Measurements from ENCODE around the gene IQCE.

Gene IQCE

GRCh38 chr7:2522780-2523433 is 35.9 kb upstream of the IQCE start:
- Histone ChIP-seq H3K27me3 (ENCODE audit: insufficient read depth, low read depth, severe bottlenecking) (no peaks in the 10 kb centered on the region), H3K27ac (no peak overlapping the region), H3K4me3 (ENCODE audit: low read depth, low read length) (no peak overlapping the region), H3K36me3 (peaks cover 43% of the 10 kb centered on the region), H3K9me3 (ENCODE audit: severe bottlenecking) (no peaks in the 10 kb centered on the region)
- no peak for TF ChIP-seq CTCF (IDR thresholded peaks at IDR 0.05; ENCODE audit: low read depth, low read length)
- DNase-seq, result no peak

- H3K9me3 ChIP-seq (ENCODE audit: severe bottlenecking), result no peaks in the 10 kb centered on the region
- H3K4me3 ChIP-seq (ENCODE audit: low read depth, low read length), result no peak overlapping the region
- H3K36me3 ChIP-seq, result peaks cover 47% of the 10 kb centered on the region
- H3K27ac ChIP-seq, result peak overlapping the region; percentile 44
- H3K27me3 ChIP-seq (ENCODE audit: insufficient read depth, low read depth, severe bottlenecking), result no peaks in the 10 kb centered on the region
- no peak for DNase-seq
- no peak for TF ChIP-seq CTCF (IDR thresholded peaks at IDR 0.05; ENCODE audit: low read depth, low read length)
Observed at GRCh38 chr7:2523461-2523936, 35.3 kb upstream of the IQCE start.

GRCh38 chr7:2523941-2524807 is 34.6 kb upstream of the IQCE start:
- Histone ChIP-seq H3K4me3 (ENCODE audit: low read depth, low read length) (no peak overlapping the region), H3K9me3 (ENCODE audit: severe bottlenecking) (no peaks in the 10 kb centered on the region), H3K27me3 (ENCODE audit: insufficient read depth, low read depth, severe bottlenecking) (no peaks in the 10 kb centered on the region), H3K27ac (peak overlapping the region; percentile 44), H3K36me3 (peaks cover 54% of the 10 kb centered on the region)
- DNase-seq, result no peak
- TF ChIP-seq CTCF (IDR thresholded peaks at IDR 0.05; ENCODE audit: low read depth, low read length), result no peak

- Histone ChIP-seq H3K27ac (peak overlapping the region; percentile 44; the same call in 1 of the 2 replicates), H3K27me3 (ENCODE audit: insufficient read depth, low read depth, severe bottlenecking) (no peaks in the 10 kb centered on the region), H3K36me3 (peaks cover 55% of the 10 kb centered on the region), H3K4me3 (ENCODE audit: low read depth, low read length) (no peak overlapping the region), H3K9me3 (ENCODE audit: severe bottlenecking) (no peaks in the 10 kb centered on the region)
- no peak for DNase-seq
- no peak for TF ChIP-seq CTCF (IDR thresholded peaks at IDR 0.05; ENCODE audit: low read depth, low read length)
Observed at GRCh38 chr7:2524808-2525657, 33.7 kb upstream of the IQCE start.

- Histone ChIP-seq H3K36me3 (peaks cover 55% of the 10 kb centered on the region), H3K27ac (0 out of 2 replicates have a peak overlapping the region, but pooled peaks have one; percentile 31), H3K9me3 (ENCODE audit: severe bottlenecking) (no peaks in the 10 kb centered on the region), H3K4me3 (ENCODE audit: low read depth, low read length) (no peak overlapping the region), H3K27me3 (ENCODE audit: insufficient read depth, low read depth, severe bottlenecking) (no peaks in the 10 kb centered on the region)
- TF ChIP-seq CTCF (IDR thresholded peaks at IDR 0.05; ENCODE audit: low read depth, low read length), result no peak
- DNase-seq, result no peak
Observed at GRCh38 chr7:2525658-2526630, 32.8 kb upstream of the IQCE start.
